Nephron progenitor cell (in vitro differentiated cells): ENCODE results near the gene KRTAP26-1.

Experiments
- DNase-seq: peaks from one replicate; pipeline ENCODE4 v3.0.0; 2021
- H3K27ac Mint-ChIP-seq: 2 replicates; pipeline ENCODE4 v1.8.0; 2021; ENCODE audit warnings: mild to moderate bottlenecking, moderate library complexity, mixed read lengths
- H3K27me3 Mint-ChIP-seq: 2 replicates; pipeline ENCODE4 v1.8.0; 2021; ENCODE audit warnings: mild to moderate bottlenecking, low read depth, mixed read lengths; ENCODE audit not compliant: poor library complexity
- H3K36me3 Mint-ChIP-seq: 2 replicates; pipeline ENCODE4 v1.8.0; 2021; ENCODE audit warnings: low read depth, mixed read lengths
- H3K4me1 Mint-ChIP-seq: 2 replicates; pipeline ENCODE4 v1.8.0; 2021; ENCODE audit warnings: mixed read lengths
- H3K4me3 Mint-ChIP-seq: 2 replicates; pipeline ENCODE4 v1.8.0; 2021; ENCODE audit warnings: mild to moderate bottlenecking, moderate library complexity, mixed read lengths
- H3K9me3 Mint-ChIP-seq: 2 replicates; pipeline ENCODE4 v1.8.0; 2021; ENCODE audit warnings: mild to moderate bottlenecking, moderate library complexity, mixed read lengths
- TF ChIP-seq, protein P1 (sequence below): fragments of 200-600 bp; sonication (generic); IDR thresholded peaks from 2 replicates; pipeline ENCODE4 v1.5.0; 2021; ENCODE audit warnings: antibody characterized with exemption

The KRTAP26-1 gene

DNA sequence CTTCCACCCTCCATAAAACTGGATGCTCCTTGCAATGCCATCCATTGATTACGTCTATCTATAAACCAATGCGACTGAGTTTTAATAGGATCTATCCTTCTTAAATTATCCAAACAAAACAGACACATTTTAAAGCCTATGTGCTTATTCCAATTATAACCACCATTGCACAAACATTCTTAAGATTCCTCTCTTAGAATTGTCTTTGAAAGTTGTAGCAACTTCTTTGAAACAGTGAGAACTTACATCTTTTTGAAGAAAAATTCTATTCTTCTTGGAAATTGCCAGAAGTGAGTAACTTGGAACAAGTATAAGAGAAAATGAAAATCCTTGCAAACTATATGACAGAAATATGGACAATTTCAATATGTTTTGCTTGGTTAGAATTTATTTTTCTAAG, at the start of gene KRTAP26-1:
TSS of gene KRTAP26-1 (minus strand) at position 101 of the 400 bp plus-strand sequence. CDS start 280 bp downstream, outside the sequence.
- TF ChIP-seq, protein P1, sequence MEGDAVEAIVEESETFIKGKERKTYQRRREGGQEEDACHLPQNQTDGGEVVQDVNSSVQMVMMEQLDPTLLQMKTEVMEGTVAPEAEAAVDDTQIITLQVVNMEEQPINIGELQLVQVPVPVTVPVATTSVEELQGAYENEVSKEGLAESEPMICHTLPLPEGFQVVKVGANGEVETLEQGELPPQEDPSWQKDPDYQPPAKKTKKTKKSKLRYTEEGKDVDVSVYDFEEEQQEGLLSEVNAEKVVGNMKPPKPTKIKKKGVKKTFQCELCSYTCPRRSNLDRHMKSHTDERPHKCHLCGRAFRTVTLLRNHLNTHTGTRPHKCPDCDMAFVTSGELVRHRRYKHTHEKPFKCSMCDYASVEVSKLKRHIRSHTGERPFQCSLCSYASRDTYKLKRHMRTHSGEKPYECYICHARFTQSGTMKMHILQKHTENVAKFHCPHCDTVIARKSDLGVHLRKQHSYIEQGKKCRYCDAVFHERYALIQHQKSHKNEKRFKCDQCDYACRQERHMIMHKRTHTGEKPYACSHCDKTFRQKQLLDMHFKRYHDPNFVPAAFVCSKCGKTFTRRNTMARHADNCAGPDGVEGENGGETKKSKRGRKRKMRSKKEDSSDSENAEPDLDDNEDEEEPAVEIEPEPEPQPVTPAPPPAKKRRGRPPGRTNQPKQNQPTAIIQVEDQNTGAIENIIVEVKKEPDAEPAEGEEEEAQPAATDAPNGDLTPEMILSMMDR, result no peak

GRCh38 chr21:30355906-30356305, 35.8 kb upstream of the KRTAP26-1 start:
- Mint-ChIP-seq H3K4me1 (no peaks in the 10 kb centered on the region), H3K36me3 (no peaks in the 10 kb centered on the region), H3K4me3 (no peak overlapping the region), H3K27me3 (peaks cover 5% of the 10 kb centered on the region), H3K9me3 (peaks cover 8% of the 10 kb centered on the region), H3K27ac (no peak overlapping the region)
- DNase-seq, result no peak
- TF ChIP-seq, protein P1, result no peak

More for the DNA sequence above, at the start of gene KRTAP26-1:
- H3K27ac Mint-ChIP-seq, result no peak within 1 kb of the TSS
- H3K9me3 Mint-ChIP-seq, result no peaks in the 10 kb centered on the region
- H3K4me1 Mint-ChIP-seq, result no peaks in the 10 kb centered on the region
- H3K27me3 Mint-ChIP-seq, result peaks cover 5% of the 10 kb centered on the region
- no peak for DNase-seq
- H3K4me3 Mint-ChIP-seq, result no peak within 1 kb of the TSS
- no peaks in the 10 kb centered on the region for H3K36me3 Mint-ChIP-seq

GRCh38 chr21:30354308-30355005, 34.3 kb upstream of the KRTAP26-1 start:
- H3K4me1 Mint-ChIP-seq, result peaks cover 14% of the 10 kb centered on the region
- H3K27me3 Mint-ChIP-seq, result peaks cover 5% of the 10 kb centered on the region
- no peak overlapping the region for H3K27ac Mint-ChIP-seq
- H3K9me3 Mint-ChIP-seq, result peaks cover 8% of the 10 kb centered on the region
- H3K4me3 Mint-ChIP-seq, result no peak overlapping the region
- H3K36me3 Mint-ChIP-seq, result no peaks in the 10 kb centered on the region
- no peak for DNase-seq
- TF ChIP-seq, protein P1, result no peak

DNA sequence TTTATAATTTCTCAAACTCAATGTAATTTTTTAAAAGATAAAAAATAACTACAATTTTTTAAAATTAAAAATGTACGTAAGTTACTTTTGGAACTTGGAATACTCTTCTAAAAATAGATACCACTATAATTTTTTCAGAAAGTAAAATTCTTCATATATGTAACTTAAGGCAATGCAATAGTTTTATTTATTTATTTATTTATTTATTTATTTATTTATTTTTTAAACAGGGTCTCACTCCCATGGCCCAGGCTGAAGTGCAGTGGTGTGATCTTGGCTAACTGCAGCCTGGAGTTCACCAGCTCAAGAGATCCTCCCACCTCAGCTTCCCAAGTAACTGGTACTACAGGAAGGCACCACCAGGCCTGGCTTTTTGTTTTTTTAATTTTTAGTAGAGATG, 31.4 kb upstream of the KRTAP26-1 start:
- TF ChIP-seq, protein P1, result no peak
- Mint-ChIP-seq H3K27me3 (peaks cover 5% of the 10 kb centered on the region), H3K27ac (no peak overlapping the region), H3K4me3 (no peak overlapping the region), H3K4me1 (peaks cover 33% of the 10 kb centered on the region), H3K9me3 (peaks cover 13% of the 10 kb centered on the region), H3K36me3 (no peaks in the 10 kb centered on the region)
- DNase-seq, result no peak

GRCh38 chr21:30349572-30349971, 29.5 kb upstream of the KRTAP26-1 start:
- H3K27me3 Mint-ChIP-seq, result peaks cover 5% of the 10 kb centered on the region
- H3K27ac Mint-ChIP-seq, result peak overlapping the region; percentile 74
- H3K4me3 Mint-ChIP-seq, result no peak overlapping the region

More at GRCh38 chr21:30349572-30349971, 29.5 kb upstream of the KRTAP26-1 start:
- peaks cover 33% of the 10 kb centered on the region for H3K4me1 Mint-ChIP-seq
- TF ChIP-seq, protein P1, result no peak
- DNase-seq, result no peak
- H3K9me3 Mint-ChIP-seq, result peaks cover 30% of the 10 kb centered on the region
- peaks cover 15% of the 10 kb centered on the region for H3K36me3 Mint-ChIP-seq
